Loucy (cell line): ENCODE results near the gene RHEB.

Source experiments
- CTCF ChIP-seq: fragments of 200-600 bp; sonication (generic); conservative IDR thresholded peaks from 2 replicates; pipeline ENCODE4 v1.5.1; 2014; ENCODE audit warnings: mild to moderate bottlenecking, antibody characterized with exemption, low read length
- EZH2phosphoT487 ChIP-seq: fragments of 200-600 bp; IDR thresholded peaks from 2 replicates; pipeline ENCODE4 v1.6.1; 2018; ENCODE audit warnings: antibody characterized with exemption, mild to moderate bottlenecking, moderate library complexity, borderline replicate concordance

GRCh38 chr7:151477867-151478266 lies 41.8 kb downstream of the RHEB start:
- TF ChIP-seq CTCF (no peak), EZH2phosphoT487 (no peak)
